WTC11 (cell line): ENCODE measurements around the gene YOD1. TPM values are rescaled to one million over a fixed set of nuclear protein-coding genes. Genes with fewer than 3 reads are reported as not detected.

Source experiments
- ATAC-seq: fragments of 200-7000 bp; cut with Tn5 transposase; 2 replicates; pipeline ENCODE4 v1.10.0; 2021; ENCODE audit warnings: mild to moderate bottlenecking, moderate library complexity
- CTCF ChIA-PET: fragments of 300-600 bp; sonication (Branson Sonifier 250); formaldehyde crosslinking; loops from one replicate; lab custom pipeline; 2021; ENCODE audit warnings: antibody characterized with exemption; lab: Charles Lee
- POLR2A ChIA-PET: fragments of 350-600 bp; sonication (Branson Sonifier 250); formaldehyde crosslinking; loops from one replicate; lab custom pipeline; 2021; ENCODE audit warnings: antibody characterized with exemption; lab: Charles Lee
- DNase-seq: peaks from one replicate; pipeline ENCODE4 v3.0.0; 2021; ENCODE audit warnings: low spot score
- H3K27ac Mint-ChIP-seq: 2 replicates; pipeline ENCODE4 v1.8.0; 2021; ENCODE audit warnings: mixed read lengths
- H3K27me3 Mint-ChIP-seq: 2 replicates; pipeline ENCODE4 v1.8.0; 2021; ENCODE audit warnings: low read depth, mild to moderate bottlenecking, moderate library complexity, mixed read lengths
- H3K36me3 Mint-ChIP-seq: 2 replicates; pipeline ENCODE4 v1.8.0; 2021; ENCODE audit warnings: mixed read lengths
- H3K4me1 Mint-ChIP-seq: 2 replicates; pipeline ENCODE4 v1.8.0; 2022; ENCODE audit warnings: mixed read lengths
- H3K4me3 Mint-ChIP-seq: 2 replicates; pipeline ENCODE4 v1.8.0; 2021; ENCODE audit warnings: mild to moderate bottlenecking, moderate library complexity, mixed read lengths
- H3K9me3 Mint-ChIP-seq: 2 replicates; pipeline ENCODE4 v1.8.0; 2021; ENCODE audit warnings: mixed read lengths
- E2F1 ChIP-seq: sonication (generic); formaldehyde crosslinking; IDR thresholded peaks from 2 replicates; pipeline ENCODE4 v1.8.0; 2022; ENCODE audit warnings: mild to moderate bottlenecking, missing genetic modification reagents
- ERG ChIP-seq: fragments of 250-450 bp; sonication (Bioruptor Pico); IDR thresholded peaks from 2 replicates; pipeline ENCODE4 v1.8.0; 2021; ENCODE audit warnings: mild to moderate bottlenecking
- ESRRA ChIP-seq: sonication (generic); formaldehyde crosslinking; IDR thresholded peaks from 2 replicates; pipeline ENCODE4 v1.8.1; 2022; ENCODE audit warnings: mild to moderate bottlenecking, missing genetic modification reagents, borderline replicate concordance
- MAX ChIP-seq: sonication (generic); formaldehyde crosslinking; IDR thresholded peaks from 2 replicates; pipeline ENCODE4 v1.8.0; 2022; ENCODE audit warnings: mild to moderate bottlenecking, missing genetic modification reagents
- MYBL2 ChIP-seq: sonication (generic); formaldehyde crosslinking; IDR thresholded peaks from 2 replicates; pipeline ENCODE4 v1.8.1; 2023; ENCODE audit warnings: mild to moderate bottlenecking, moderate library complexity, missing genetic modification reagents
- NFATC4 ChIP-seq: fragments of 250-450 bp; sonication (Bioruptor Pico); IDR thresholded peaks from 2 replicates; pipeline ENCODE4 v1.9.0; 2021; ENCODE audit warnings: mild to moderate bottlenecking
- NFYB ChIP-seq: sonication (generic); formaldehyde crosslinking; conservative IDR thresholded peaks from 2 replicates; pipeline ENCODE4 v1.8.0; 2022; ENCODE audit warnings: low read depth, missing genetic modification reagents
- OVOL2 ChIP-seq: fragments of 250-450 bp; sonication (Bioruptor Pico); IDR thresholded peaks from 2 replicates; pipeline ENCODE4 v1.9.0; 2021; ENCODE audit warnings: mild to moderate bottlenecking, borderline replicate concordance
- PRRX2 ChIP-seq: fragments of 250-450 bp; sonication (Bioruptor Pico); IDR thresholded peaks from 2 replicates; pipeline ENCODE4 v1.8.0; 2021; ENCODE audit warnings: mild to moderate bottlenecking
- TCF7 ChIP-seq: sonication (generic); formaldehyde crosslinking; IDR thresholded peaks from 2 replicates; pipeline ENCODE4 v1.8.0; 2022; ENCODE audit warnings: mild to moderate bottlenecking, low read depth, missing genetic modification reagents, moderate library complexity
- USF2 ChIP-seq: sonication (generic); formaldehyde crosslinking; IDR thresholded peaks from 2 replicates; pipeline ENCODE4 v1.8.1; 2023; ENCODE audit warnings: mild to moderate bottlenecking, missing genetic modification reagents, moderate library complexity
- ZBTB21 ChIP-seq: sonication (generic); formaldehyde crosslinking; IDR thresholded peaks from 2 replicates; pipeline ENCODE4 v1.8.1; 2023; ENCODE audit warnings: mild to moderate bottlenecking, missing genetic modification reagents, borderline replicate concordance
- ZMAT4 ChIP-seq: fragments of 250-450 bp; sonication (Bioruptor Pico); IDR thresholded peaks from 2 replicates; pipeline ENCODE4 v1.9.0; 2021; ENCODE audit warnings: mild to moderate bottlenecking
- ZNF121 ChIP-seq: sonication (generic); formaldehyde crosslinking; IDR thresholded peaks from 2 replicates; pipeline ENCODE4 v1.8.0; 2023; ENCODE audit warnings: missing genetic modification reagents
- ZNF138 ChIP-seq: sonication (generic); formaldehyde crosslinking; conservative IDR thresholded peaks from 2 replicates; pipeline ENCODE4 v1.8.1; 2022; ENCODE audit warnings: mild to moderate bottlenecking, moderate library complexity, missing genetic modification reagents
- ZNF263 ChIP-seq: sonication (generic); formaldehyde crosslinking; IDR thresholded peaks from 2 replicates; pipeline ENCODE4 v1.8.1; 2022; ENCODE audit warnings: low read depth, mild to moderate bottlenecking, moderate library complexity, missing genetic modification reagents
- ZNF416 ChIP-seq: fragments of 250-450 bp; sonication (Bioruptor Pico); IDR thresholded peaks from 2 replicates; pipeline ENCODE4 v1.9.0; 2021; ENCODE audit warnings: mild to moderate bottlenecking, inconsistent platforms
- ZNF425 ChIP-seq: fragments of 250-450 bp; sonication (Bioruptor Pico); conservative IDR thresholded peaks from 2 replicates; pipeline ENCODE4 v1.9.0; 2021; ENCODE audit warnings: mild to moderate bottlenecking
- ZNF671 ChIP-seq: fragments of 250-450 bp; sonication (Bioruptor Pico); IDR thresholded peaks from 2 replicates; pipeline ENCODE4 v1.8.0; 2021; ENCODE audit warnings: mild to moderate bottlenecking
- total RNA-seq: library from RNA; stranded (reverse); gene quantifications from 3 replicates; pipeline ENCODE4 v1.2.3, GENCODE V29; 2021

YOD1 gene
- total RNA-seq, 1 experiment from 2014 or later = 12.0 TPM

GRCh38 chr1:207067665-207068064, 16.7 kb upstream of the YOD1 start:
- H3K27me3 Mint-ChIP-seq = no peaks in the 10 kb centered on the region
- ChIA-PET POLR2A (interaction anchor here (1.6 kb wide), 1 partner anchor 15 kb away, joined by 3 read pairs; the partner anchor contains the start of gene PFKFB2), CTCF (no interaction called here)
- DNase-seq (no peak), ATAC-seq (no peak)
- H3K4me1 Mint-ChIP-seq = no peaks in the 10 kb centered on the region
- no peak overlapping the region for H3K27ac Mint-ChIP-seq
- H3K4me3 Mint-ChIP-seq = no peak overlapping the region
- no peaks in the 10 kb centered on the region for H3K9me3 Mint-ChIP-seq
- peaks cover 67% of the 10 kb centered on the region for H3K36me3 Mint-ChIP-seq
- TF ChIP-seq MYBL2 (CRISPR knock-in tag) = no peak
- TF ChIP-seq NFATC4 (CRISPR knock-in tag) = no peak
- no peak for TF ChIP-seq ZNF416 (CRISPR knock-in tag)

GRCh38 chr1:207067185-207067584, 16.2 kb upstream of the YOD1 start:
- CTCF ChIA-PET = no interaction called here
- TF ChIP-seq ZNF671 (CRISPR knock-in tag) (no peak), ESRRA (CRISPR knock-in tag) (no peak), ZNF263 (CRISPR knock-in tag) (no peak), ZBTB21 (CRISPR knock-in tag) (no peak), USF2 (no peak), OVOL2 (no peak), TCF7 (no peak), ZNF138 (CRISPR knock-in tag) (no peak), ZMAT4 (CRISPR knock-in tag) (no peak), ZNF121 (CRISPR knock-in tag) (no peak), MAX (CRISPR knock-in tag) (no peak), NFYB (no peak)
- TF ChIP-seq, all 79 proteins: peak for 0
- Mint-ChIP-seq H3K4me3 (no peak overlapping the region), H3K4me1 (no peaks in the 10 kb centered on the region), H3K9me3 (no peaks in the 10 kb centered on the region), H3K27me3 (no peaks in the 10 kb centered on the region), H3K36me3 (peaks cover 67% of the 10 kb centered on the region), H3K27ac (no peak overlapping the region)
- ATAC-seq = no peak
- DNase-seq = no peak
- POLR2A ChIA-PET = no interaction called here

GRCh38 chr1:207064561-207064960, 13.6 kb upstream of the YOD1 start:
- Mint-ChIP-seq H3K4me1 (0 out of 2 replicates have a peak, but pooled peaks cover 2% of the 10 kb centered on the region), H3K27ac (no peak overlapping the region), H3K36me3 (peaks cover 72% of the 10 kb centered on the region), H3K9me3 (no peaks in the 10 kb centered on the region), H3K4me3 (no peak overlapping the region), H3K27me3 (no peaks in the 10 kb centered on the region)
- ChIA-PET CTCF (no interaction called here), POLR2A (no interaction called here)
- DNase-seq = no peak
- TF ChIP-seq ZNF425 (CRISPR knock-in tag) = no peak
- no peak for TF ChIP-seq PRRX2 (CRISPR knock-in tag)
- TF ChIP-seq E2F1 (CRISPR knock-in tag) = no peak
- no peak for TF ChIP-seq ERG (CRISPR knock-in tag)
- no peak for TF ChIP-seq OVOL2
- ATAC-seq = no peak
